Stimulated activated CD8-positive, alpha-beta memory T cell treated with anti-CD3 and anti-CD28 coated beads, Interleukin-4, amount 100 ng/mL, for 48 hours (primary cell): ENCODE data around the gene CHPT1.
"Not testable (repeated sequence)": the region's sequence is repeated elsewhere in the genome, so short reads cannot be mapped to it uniquely, and the experiment has no call there.

Source experiments
- DNase-seq: peaks from one replicate; pipeline ENCODE4 v3.0.0-alpha.2; 2020

Gene CHPT1

GRCh38 chr12:101697197-101697929 is at the start of gene CHPT1:
TSS of gene CHPT1 (plus strand) at chr12:101697640. CDS start at chr12:101697862, 222 bp downstream.
- DNase-seq, result peak; percentile 73

DNA sequence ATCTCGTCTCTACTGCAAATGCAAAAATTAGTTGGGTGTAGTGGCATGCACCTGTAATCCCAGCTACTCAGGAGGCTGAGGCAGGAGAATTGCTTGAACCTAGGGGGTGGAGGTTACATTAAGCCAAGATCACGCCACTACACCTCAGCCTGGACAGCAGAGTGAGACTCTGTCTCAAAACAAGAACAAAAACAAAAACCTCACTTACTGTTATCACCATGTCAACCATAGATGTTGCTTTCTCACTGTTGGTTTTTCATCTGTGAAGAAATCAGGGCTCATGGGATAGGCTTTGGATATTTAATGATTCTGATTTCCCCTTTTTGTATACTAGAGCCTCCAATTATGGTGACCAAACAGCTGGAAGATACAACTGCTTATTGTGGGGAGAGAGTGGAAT is 49.7 kb upstream of the CHPT1 start:
- DNase-seq, result no peak

DNA sequence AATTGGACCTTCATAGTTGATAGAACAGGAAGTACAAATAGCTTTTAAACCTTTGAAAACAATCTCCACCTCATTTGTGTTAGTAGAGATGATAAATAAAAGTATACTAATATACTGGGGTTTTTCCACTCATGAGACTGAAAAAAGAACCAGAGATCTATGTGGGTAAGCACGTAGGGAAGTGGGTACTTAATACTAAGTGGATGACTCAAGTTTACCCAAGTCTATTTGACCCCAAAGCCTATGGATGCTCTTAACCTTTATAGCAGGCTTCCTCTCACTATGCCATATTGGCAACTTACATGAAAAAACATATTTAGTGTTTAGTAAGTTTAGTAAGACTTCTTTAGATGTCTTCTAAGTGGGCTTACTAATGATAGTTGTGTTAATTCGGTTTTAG is 49.2 kb upstream of the CHPT1 start:
- DNase-seq, result no peak

GRCh38 chr12:101650346-101651117 is 46.9 kb upstream of the CHPT1 start:
- DNase-seq, result no peak

DNA sequence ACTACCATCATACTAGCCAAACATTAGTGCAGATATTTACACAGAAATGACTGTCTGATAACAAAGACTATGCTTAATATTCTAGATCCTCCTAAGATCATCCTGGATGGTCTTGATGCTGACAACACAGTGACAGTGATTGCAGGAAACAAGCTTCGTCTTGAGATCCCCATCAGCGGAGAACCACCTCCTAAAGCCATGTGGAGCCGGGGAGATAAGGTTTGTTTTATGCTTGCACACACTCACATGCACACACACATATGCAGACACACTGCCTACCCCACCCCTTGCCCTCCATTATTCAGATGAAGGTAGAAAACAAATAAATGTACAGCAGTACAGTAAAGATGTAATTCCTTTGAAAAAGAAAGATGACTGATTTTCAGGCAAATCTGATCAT is 44.4 kb upstream of the CHPT1 start:
- no peak for DNase-seq

DNA sequence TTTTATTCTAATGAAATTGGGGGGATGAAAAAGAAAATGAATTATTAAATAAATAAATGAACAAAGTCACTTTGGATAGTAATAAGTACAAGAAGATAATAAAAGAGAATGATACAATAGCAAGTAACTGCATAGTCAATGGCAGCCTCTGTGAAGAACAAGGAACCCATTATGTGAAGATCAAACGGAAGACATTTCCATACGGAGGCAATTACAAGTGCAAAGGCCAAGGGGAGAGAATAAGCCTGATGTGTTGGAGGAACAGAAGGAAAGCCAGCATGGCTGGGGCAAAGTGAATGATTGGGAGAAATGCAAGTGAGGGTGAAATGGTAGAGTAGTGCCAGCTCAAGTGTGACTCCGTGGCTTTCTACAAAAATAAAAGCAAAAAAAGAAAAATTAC is 43.9 kb upstream of the CHPT1 start:
- no peak for DNase-seq

DNA sequence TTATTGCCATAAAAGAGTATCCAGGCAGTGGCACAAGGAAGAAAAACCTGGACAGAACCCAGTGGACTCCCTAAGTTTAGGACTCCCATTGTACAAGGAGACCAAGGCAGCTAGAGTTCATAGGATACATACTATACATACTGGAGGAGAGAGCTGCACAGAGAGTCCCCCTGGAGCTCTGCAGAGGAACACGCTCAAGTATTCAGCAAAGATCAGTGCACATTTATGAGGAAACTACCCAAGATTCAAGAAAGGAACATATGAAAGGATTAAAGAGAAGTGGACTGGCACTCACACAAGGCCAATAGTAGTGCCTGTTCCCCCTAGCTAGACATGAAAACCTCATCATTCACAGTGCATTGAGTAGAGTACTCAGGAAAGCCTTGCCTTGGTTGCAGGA is 43.0 kb upstream of the CHPT1 start:
- no peak for DNase-seq

- DNase-seq, result no peak
Observed at GRCh38 chr12:101655393-101655792, 42.0 kb upstream of the CHPT1 start.

DNA sequence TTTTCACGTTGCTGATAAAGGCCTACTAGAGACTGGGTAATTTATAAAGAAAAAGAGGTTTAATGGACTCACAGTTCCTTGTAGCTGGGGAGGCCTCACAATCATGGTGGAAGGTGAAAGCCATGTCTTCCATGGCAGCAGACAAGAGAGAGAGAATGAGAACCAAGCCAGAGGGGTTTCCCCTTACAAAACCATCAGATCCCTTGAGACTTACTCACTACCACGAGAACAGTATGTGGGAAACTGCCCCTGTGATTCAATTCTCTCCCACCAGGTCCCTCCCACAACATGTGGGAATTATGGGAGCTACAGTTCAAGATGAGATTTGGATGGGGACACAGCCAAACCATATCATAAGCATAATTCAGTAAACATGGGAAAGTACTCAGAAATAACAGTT is 36.8 kb upstream of the CHPT1 start:
- DNase-seq, result not testable (repeated sequence)

GRCh38 chr12:101663298-101663697 is 34.1 kb upstream of the CHPT1 start:
- DNase-seq, result no peak

DNA sequence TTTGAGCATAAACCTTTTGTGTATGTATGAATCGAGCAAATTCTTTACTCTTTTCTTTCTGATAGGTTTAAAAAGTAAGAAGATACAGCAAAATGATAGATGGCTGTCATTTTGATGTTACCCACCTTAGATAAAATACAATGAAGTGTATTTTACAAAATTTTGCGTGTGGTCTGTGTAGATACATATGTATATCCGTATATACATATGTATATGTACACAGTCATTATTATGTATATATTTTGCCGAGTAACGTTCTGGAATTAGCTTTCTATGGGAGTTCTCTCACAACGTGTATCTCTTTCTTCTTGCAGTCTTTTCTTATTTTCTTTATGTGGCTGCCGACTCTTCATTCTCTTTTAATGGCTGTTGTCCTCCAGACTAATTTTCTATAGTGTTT is 32.4 kb upstream of the CHPT1 start:
- no peak for DNase-seq

- DNase-seq, result no peak
Observed at GRCh38 chr12:101666052-101666728, 31.2 kb upstream of the CHPT1 start.

DNA sequence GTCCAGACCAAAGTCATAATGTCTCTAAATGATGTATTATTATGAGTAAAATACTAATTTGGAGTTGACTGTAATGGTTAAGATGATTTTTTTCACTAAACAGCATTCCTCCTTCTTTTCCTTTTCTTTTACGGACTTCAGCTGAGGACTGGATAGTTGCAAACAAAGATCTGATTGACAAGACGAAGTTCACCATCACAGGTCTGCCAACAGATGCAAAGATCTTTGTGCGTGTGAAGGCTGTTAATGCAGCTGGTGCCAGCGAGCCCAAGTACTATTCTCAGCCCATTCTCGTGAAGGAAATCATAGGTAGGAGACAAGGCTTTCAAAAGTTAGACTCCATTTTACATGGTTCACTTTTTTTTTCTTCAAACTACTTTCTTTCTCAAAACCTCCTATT is 29.8 kb upstream of the CHPT1 start:
- DNase-seq, result no peak

DNA sequence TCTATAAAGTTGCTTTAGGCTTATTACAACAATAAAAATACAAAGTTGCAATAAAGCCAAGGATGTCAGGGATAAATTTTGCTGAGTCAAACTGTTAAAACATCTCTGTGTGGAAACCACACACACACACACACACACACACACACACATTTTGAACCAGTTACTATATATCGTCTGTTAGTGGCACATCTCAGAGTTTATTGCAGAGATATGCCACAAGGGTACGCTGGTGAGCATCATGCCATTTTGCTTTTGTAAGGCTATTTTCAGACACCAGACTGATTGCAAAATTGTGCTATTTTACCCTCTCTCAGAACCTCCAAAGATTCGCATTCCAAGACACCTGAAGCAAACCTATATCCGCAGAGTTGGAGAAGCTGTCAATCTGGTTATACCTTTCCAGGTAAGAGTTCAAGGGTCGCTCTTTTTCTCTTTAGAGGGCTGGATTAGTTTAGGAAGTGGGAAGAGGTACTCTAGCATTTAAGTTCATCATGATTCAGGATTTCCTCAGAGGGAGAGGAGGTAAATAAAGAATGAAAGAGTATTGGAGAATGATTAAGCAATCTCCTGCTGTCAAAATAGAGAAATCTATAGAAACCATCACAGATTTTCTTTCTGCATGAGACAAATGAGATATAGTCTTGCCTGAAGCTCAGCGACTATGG is 27.3 kb upstream of the CHPT1 start:
- peak; percentile 42 for DNase-seq

DNA sequence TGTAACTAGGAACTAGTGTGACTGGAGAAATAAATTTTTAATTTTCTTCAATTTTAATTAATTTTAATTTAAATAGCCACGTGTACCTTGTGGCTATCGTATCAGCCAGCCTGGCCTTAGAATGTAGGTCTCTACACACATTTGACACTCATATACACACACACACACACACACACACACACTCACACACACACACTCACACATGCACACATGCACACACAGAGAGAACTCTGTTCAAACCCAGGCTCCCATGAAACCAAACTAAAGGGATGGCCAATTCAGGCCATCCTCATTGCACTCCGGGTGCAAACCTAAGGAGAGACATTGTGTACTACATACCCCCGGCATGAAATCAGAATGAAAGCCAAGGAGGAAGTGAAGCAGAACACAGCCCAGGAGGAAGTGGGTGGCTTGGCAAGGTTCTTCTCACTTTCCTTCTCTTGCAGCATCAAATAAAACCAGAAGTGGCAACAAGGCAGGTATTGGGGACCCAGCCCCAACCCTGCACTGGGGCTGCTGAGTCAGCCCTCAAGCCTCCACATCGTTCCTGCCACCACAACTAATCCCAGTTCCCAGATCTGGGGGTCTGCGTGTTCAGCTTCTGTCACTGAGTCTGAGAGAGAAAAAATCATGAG is 26.2 kb upstream of the CHPT1 start:
- peak; percentile 29 for DNase-seq

DNA sequence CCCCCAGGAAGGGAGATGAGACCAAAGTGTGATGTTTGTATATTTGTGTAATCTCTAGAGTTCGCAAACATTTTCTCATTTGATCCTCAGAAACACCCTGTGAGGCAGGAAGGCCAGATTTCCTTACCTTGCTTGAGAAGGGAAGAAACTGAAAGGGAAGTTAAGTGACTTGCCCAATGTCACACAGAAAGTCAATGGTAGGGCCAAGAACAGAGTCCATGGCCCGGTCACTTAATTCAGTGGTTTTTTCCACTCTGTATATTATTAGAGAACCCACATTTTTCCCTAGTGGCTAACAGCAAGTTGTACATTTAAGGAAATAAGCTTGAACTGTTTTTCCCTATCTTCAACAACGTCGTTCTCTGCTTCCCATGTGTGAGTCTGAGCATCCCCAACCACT is 25.6 kb upstream of the CHPT1 start:
- no peak for DNase-seq

DNA sequence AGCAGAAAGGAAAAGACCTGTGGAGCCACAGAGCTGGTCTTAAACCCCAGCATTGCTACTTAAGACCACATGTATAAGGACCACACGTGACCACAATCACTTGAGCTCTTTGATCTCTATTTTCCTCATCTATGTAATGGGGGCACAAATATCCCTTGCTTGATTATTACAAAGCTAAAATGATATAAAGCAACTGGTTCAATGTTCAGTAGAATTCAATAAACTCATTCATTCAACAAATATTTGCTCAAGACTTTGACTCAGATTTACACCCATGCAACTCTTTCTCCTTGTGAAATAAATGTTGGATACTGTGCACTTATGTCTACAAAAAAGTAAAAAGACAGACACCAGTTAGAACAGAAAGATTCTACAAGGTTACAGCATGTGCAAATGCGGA is 21.9 kb upstream of the CHPT1 start:
- no peak for DNase-seq

GRCh38 chr12:101676497-101676896 is 20.9 kb upstream of the CHPT1 start:
- not testable (repeated sequence) for DNase-seq

GRCh38 chr12:101678081-101678480 is 19.4 kb upstream of the CHPT1 start:
- DNase-seq, result no peak

- DNase-seq, result no peak
Observed at GRCh38 chr12:101680240-101680639, 17.2 kb upstream of the CHPT1 start.

GRCh38 chr12:101680647-101681046 is 16.8 kb upstream of the CHPT1 start:
- no peak for DNase-seq

DNA sequence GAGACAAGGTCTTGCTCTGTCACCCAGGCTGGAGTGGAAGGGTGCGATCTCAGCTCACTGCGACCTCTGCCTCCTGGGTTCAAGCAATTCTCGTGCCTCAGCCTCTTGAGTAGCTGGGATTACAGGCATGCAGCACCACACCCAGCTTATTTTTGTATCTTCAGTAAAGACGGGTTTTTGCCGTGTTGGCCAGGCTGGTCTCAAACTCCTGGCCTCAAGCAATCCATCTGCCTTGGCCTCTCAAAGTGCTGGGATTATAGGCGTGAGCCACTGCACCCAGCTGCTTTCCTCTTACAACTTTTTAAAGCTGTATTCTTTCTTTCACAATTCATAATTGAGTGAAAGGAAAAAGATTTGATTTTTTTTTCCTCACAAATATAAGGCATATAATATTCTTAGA is 15.8 kb upstream of the CHPT1 start:
- DNase-seq, result not testable (repeated sequence)

DNA sequence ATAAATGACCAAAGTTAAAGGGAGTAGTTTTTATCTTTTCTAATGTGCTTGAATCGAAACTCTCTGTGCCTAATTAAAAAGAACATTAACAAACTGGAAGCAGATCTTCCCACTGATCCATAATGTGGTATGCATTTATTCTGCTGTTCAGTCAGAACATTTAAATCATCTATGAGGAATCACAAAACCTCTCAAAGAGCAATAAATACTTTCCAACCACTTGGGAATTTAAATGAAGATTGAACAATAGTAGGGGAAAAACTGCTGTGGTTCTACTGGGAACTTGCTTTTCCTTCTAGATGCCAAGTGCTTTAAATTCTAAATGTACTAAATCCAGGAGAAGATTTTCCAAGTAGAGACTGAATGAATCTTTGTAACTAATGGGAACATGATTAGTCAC is 12.3 kb upstream of the CHPT1 start:
- no peak for DNase-seq
